H9 (cell line): ENCODE data around the gene PSMB7. TPM values are rescaled to one million over a fixed set of nuclear protein-coding genes. Genes with fewer than 3 reads are reported as not detected.

ENCODE experiments used
- DNase-seq: peaks from one replicate; pipeline ENCODE4 v3.0.0-alpha.2; 2017
- H2AFZ ChIP-seq: one replicate; pipeline ENCODE4 v1.6.1; 2013; ENCODE audit warnings: mild to moderate bottlenecking, low read length, control low read depth, moderate library complexity
- H2AK5ac ChIP-seq: 2 replicates; pipeline ENCODE4 v1.6.1; 2013; ENCODE audit warnings: low read length, control low read depth, mixed read lengths; ENCODE audit not compliant: insufficient read length
- H2BK120ac ChIP-seq: one replicate; pipeline ENCODE4 v1.6.1; 2013; ENCODE audit warnings: low read depth, mild to moderate bottlenecking, low read length, control low read depth, inconsistent platforms; ENCODE audit not compliant: poor library complexity, severe bottlenecking
- H2BK12ac ChIP-seq: 2 replicates; pipeline ENCODE4 v1.6.1; 2013; ENCODE audit warnings: low read length, control low read depth, mixed read lengths, low read depth; ENCODE audit not compliant: insufficient read length
- H2BK15ac ChIP-seq: 2 replicates; pipeline ENCODE4 v1.6.1; 2013; ENCODE audit warnings: low read depth, low read length, control low read depth
- H2BK20ac ChIP-seq: one replicate; pipeline ENCODE4 v1.6.1; 2013; ENCODE audit warnings: low read depth, mild to moderate bottlenecking, low read length, control low read depth, inconsistent platforms; ENCODE audit not compliant: poor library complexity, severe bottlenecking
- H2BK5ac ChIP-seq: 2 replicates; pipeline ENCODE4 v1.6.1; 2013; ENCODE audit warnings: low read length, control low read depth, mixed read lengths; ENCODE audit not compliant: insufficient read length
- H3K14ac ChIP-seq: 2 replicates; pipeline ENCODE4 v1.6.1; 2013; ENCODE audit warnings: low read length, control low read depth; ENCODE audit not compliant: insufficient read depth
- H3K18ac ChIP-seq: 2 replicates; pipeline ENCODE4 v1.6.1; 2013; ENCODE audit warnings: low read depth, mild to moderate bottlenecking, mixed read lengths, low read length, control low read depth; ENCODE audit not compliant: insufficient read length
- H3K23ac ChIP-seq: 2 replicates; pipeline ENCODE4 v1.6.1; 2013; ENCODE audit warnings: low read length, control low read depth, mixed read lengths, low read depth; ENCODE audit not compliant: insufficient read length
- H3K23me2 ChIP-seq: 2 replicates; pipeline ENCODE4 v1.6.1; 2013; ENCODE audit warnings: low read depth, mild to moderate bottlenecking, mixed read lengths, low read length, control low read depth; ENCODE audit not compliant: insufficient read length, poor library complexity, severe bottlenecking
- H3K27ac ChIP-seq: 2 replicates; pipeline ENCODE4 v1.5.1; 2013; ENCODE audit warnings: low read length, control low read depth, mixed read lengths, low read depth; ENCODE audit not compliant: insufficient read length
- H3K27me3 ChIP-seq: 2 replicates; pipeline ENCODE4 v1.6.1; 2013; ENCODE audit warnings: low read length, control low read depth, inconsistent platforms; ENCODE audit not compliant: insufficient read depth
- H3K4ac ChIP-seq: 2 replicates; pipeline ENCODE4 v1.6.1; 2013; ENCODE audit warnings: low read depth, mild to moderate bottlenecking, control low read depth, inconsistent platforms, low read length, moderate library complexity
- H3K4me1 ChIP-seq: 2 replicates; pipeline ENCODE4 v1.6.1; 2013; ENCODE audit warnings: low read length, control low read depth, inconsistent platforms; ENCODE audit not compliant: insufficient read depth
- H3K4me2 ChIP-seq: 2 replicates; pipeline ENCODE4 v1.6.1; 2013; ENCODE audit warnings: low read length, control low read depth, mixed read lengths; ENCODE audit not compliant: insufficient read length, insufficient read depth
- H3K56ac ChIP-seq: 2 replicates; pipeline ENCODE4 v1.6.1; 2013; ENCODE audit warnings: low read depth, mild to moderate bottlenecking, mixed read lengths, low read length, control low read depth; ENCODE audit not compliant: insufficient read length
- H3K79me1 ChIP-seq: 2 replicates; pipeline ENCODE4 v1.6.1; 2013; ENCODE audit warnings: low read depth, mild to moderate bottlenecking, moderate library complexity, low read length, control low read depth, inconsistent platforms; ENCODE audit not compliant: insufficient read depth, poor library complexity, severe bottlenecking
- H3K79me2 ChIP-seq: 2 replicates; pipeline ENCODE4 v1.6.1; 2013; ENCODE audit warnings: low read length, control low read depth, inconsistent platforms; ENCODE audit not compliant: insufficient read depth
- H3K9ac ChIP-seq: 2 replicates; pipeline ENCODE4 v1.6.1; 2013; ENCODE audit warnings: low read length, control low read depth, mixed read lengths; ENCODE audit not compliant: insufficient read length; ENCODE audit errors: extremely low read depth
- H3K9me3 ChIP-seq: one replicate; pipeline ENCODE4 v1.6.1; 2013; ENCODE audit warnings: low read depth, low read length, inconsistent platforms; ENCODE audit not compliant: control insufficient read depth
- H3T11ph ChIP-seq: one replicate; pipeline ENCODE4 v1.6.1; 2013; ENCODE audit warnings: mild to moderate bottlenecking, low read length, control low read depth, inconsistent platforms
- H4K20me1 ChIP-seq: one replicate; pipeline ENCODE4 v1.6.1; 2013; ENCODE audit not compliant: control insufficient read depth, insufficient read length, insufficient read depth
- H4K5ac ChIP-seq: 2 replicates; pipeline ENCODE4 v1.6.1; 2013; ENCODE audit warnings: low read depth, mild to moderate bottlenecking, mixed read lengths, low read length, control low read depth; ENCODE audit not compliant: insufficient read length
- H4K8ac ChIP-seq: replicated peaks from 2 replicates; pipeline ENCODE4 v1.6.1; 2013; ENCODE audit warnings: low read length, control low read depth, mixed read lengths, low read depth; ENCODE audit not compliant: insufficient read length
- H4K91ac ChIP-seq: 2 replicates; pipeline ENCODE4 v1.6.1; 2013; ENCODE audit warnings: low read depth, mild to moderate bottlenecking, moderate library complexity, mixed read lengths, low read length, control low read depth; ENCODE audit not compliant: insufficient read length
- H3K27ac Mint-ChIP-seq, 3 experiments: 2 replicates in 2 of 3; 3 replicates in 1 of 3; pipeline ENCODE4 v1.8.0; 2020 to 2021; ENCODE audit warnings: mixed read lengths in 3 of 3, mild to moderate bottlenecking in 1 of 3, moderate library complexity in 1 of 3
- H3K27me3 Mint-ChIP-seq: 2 replicates; pipeline ENCODE4 v1.8.0; 2021; ENCODE audit warnings: low read depth, mild to moderate bottlenecking, moderate library complexity, mixed read lengths
- H3K36me3 Mint-ChIP-seq, 3 experiments: 2 replicates in 2 of 3; 3 replicates in 1 of 3; pipeline ENCODE4 v1.8.0; 2020 to 2021; ENCODE audit warnings: low read depth in 3 of 3, mixed read lengths in 3 of 3; ENCODE audit not compliant: insufficient read depth in 1 of 3
- H3K4me1 Mint-ChIP-seq, 2 experiments: 2 replicates each; pipeline ENCODE4 v1.8.0; 2020; ENCODE audit warnings: mixed read lengths in 2 of 2
- H3K4me3 Mint-ChIP-seq, 2 experiments: 2 replicates in 1 of 2; 3 replicates in 1 of 2; pipeline ENCODE4 v1.8.0; 2020 to 2021; ENCODE audit warnings: mild to moderate bottlenecking in 2 of 2, mixed read lengths in 2 of 2, moderate library complexity in 1 of 2
- H3K9me3 Mint-ChIP-seq, 2 experiments: 2 replicates in 1 of 2; 3 replicates in 1 of 2; pipeline ENCODE4 v1.8.0; 2020; ENCODE audit warnings: mild to moderate bottlenecking in 2 of 2, mixed read lengths in 2 of 2, moderate library complexity in 1 of 2
- CTCF ChIP-seq: fragments of 200-600 bp; sonication (generic); conservative IDR thresholded peaks from 3 replicates; pipeline ENCODE4 v1.8.0; 2021; ENCODE audit warnings: antibody characterized with exemption, mild to moderate bottlenecking
- WGBS: extraction: QIAGEN DNeasy Blood & Tissue Kit; methylation state at CpG from one replicate; pipeline ENCODE4 v1.1.7; 2013; ENCODE audit warnings: missing lambda C conversion rate, low lambda C conversion rate, mixed read lengths; ENCODE audit not compliant: insufficient read length; ENCODE audit errors: extremely low coverage; 5-methylcytosine and 5-hydroxymethylcytosine counted together
- total RNA-seq: library from RNA; stranded (reverse); gene quantifications from 2 replicates; pipeline ENCODE4 v1.2.1, GENCODE V29; 2021

PSMB7 gene
- total RNA-seq, 1 experiment from 2014 or later: 209 TPM

GRCh38 chr9:124344291-124345050 lies 70.8 kb downstream of the PSMB7 start:
- Histone ChIP-seq H3K79me1 (no peaks in the 10 kb centered on the region), H3K56ac (no peak overlapping the region), H3K4ac (no peak overlapping the region), H2BK15ac (no peak overlapping the region), H4K5ac (no peak overlapping the region), H2BK12ac (no peak overlapping the region), H2BK5ac (no peak overlapping the region), H3T11ph (no peak overlapping the region), H2AFZ (no peak overlapping the region), H4K20me1 (no peaks in the 10 kb centered on the region), H4K8ac (no peak overlapping the region), H4K91ac (no peak overlapping the region), H2BK120ac (no peak overlapping the region), H3K14ac (no peak overlapping the region), H2AK5ac (no peak overlapping the region), H3K4me1 (no peaks in the 10 kb centered on the region; the same call in 1 of the 2 replicates), H3K4me2 (no peak overlapping the region), H3K23me2 (no peaks in the 10 kb centered on the region), H3K18ac (no peak overlapping the region), H3K23ac (no peak overlapping the region), H3K79me2 (no peaks in the 10 kb centered on the region), H3K9me3 (no peaks in the 10 kb centered on the region), H3K9ac (no peak overlapping the region), H2BK20ac (no peak overlapping the region), H3K27me3 (no peaks in the 10 kb centered on the region), H3K27ac (no peak overlapping the region)
- H3K36me3 Mint-ChIP-seq: peaks cover 5 to 12% (median 10%) of the 10 kb centered on the region in 3 experiments
- peaks cover 19 to 24% of the 10 kb centered on the region in 2 experiments for H3K4me1 Mint-ChIP-seq
- TF ChIP-seq CTCF: no peak
- H3K9me3 Mint-ChIP-seq: no peaks in the 10 kb centered on the region
- no peaks in the 10 kb centered on the region; the same call in 1 of the 2 replicates for H3K27me3 Mint-ChIP-seq
- no CpG with 5 or more reads among the region's 29 CpGs for WGBS
- DNase-seq: no peak
- H3K4me3 Mint-ChIP-seq: no peak overlapping the region
- H3K27ac Mint-ChIP-seq: peak overlapping the region in 1 of 3 experiments; percentile 89; a peak in 1 of 7 replicates
